Erythroblast (primary cell): ENCODE data around the gene CAPZA2.

Experiments
- DNase-seq, 2 experiments: peaks; one replicate each; lab custom pipeline; 2025; lab: John Stamatoyannopoulos, UW
- GATA1 ChIP-seq: IDR thresholded peaks from 2 replicates; pipeline ENCODE4 v1.6.1; 2011; ENCODE audit warnings: low read depth, mild to moderate bottlenecking, control low read depth, low read length, moderate library complexity
- POLR2A ChIP-seq: IDR thresholded peaks from 2 replicates; pipeline ENCODE4 v1.6.1; 2011; ENCODE audit warnings: mild to moderate bottlenecking, low read length

The CAPZA2 gene

GRCh38 chr7:116840256-116840655, 22.1 kb upstream of the CAPZA2 start:
- DNase-seq: peak in 1 of 2 experiments; percentile 45
- TF ChIP-seq POLR2A (no peak), GATA1 (no peak)

GRCh38 chr7:116842371-116842770, 20.0 kb upstream of the CAPZA2 start:
- no peak for DNase-seq
- TF ChIP-seq GATA1: no peak
- TF ChIP-seq POLR2A: no peak

- DNase-seq: no peak
- TF ChIP-seq POLR2A (no peak), GATA1 (no peak)
These were observed 19.0 kb upstream of the CAPZA2 start for GRCh38 chr7:116843378-116843777.

- no peak for DNase-seq
- no peak for TF ChIP-seq POLR2A
- no peak for TF ChIP-seq GATA1
These were observed 11.2 kb upstream of the CAPZA2 start for GRCh38 chr7:116851175-116851574.

- TF ChIP-seq POLR2A: no peak
- no peak for TF ChIP-seq GATA1
- no peak for DNase-seq
These were observed 10.7 kb upstream of the CAPZA2 start for GRCh38 chr7:116851671-116852070.

- no peak for TF ChIP-seq POLR2A
- no peak for DNase-seq
These were observed 8.3 kb upstream of the CAPZA2 start for GRCh38 chr7:116854132-116854531.

- no peak for DNase-seq
- no peak for TF ChIP-seq GATA1
- TF ChIP-seq POLR2A: no peak
These were observed 5.3 kb upstream of the CAPZA2 start for GRCh38 chr7:116857052-116857451.

GRCh38 chr7:116859323-116859722, 3.1 kb upstream of the CAPZA2 start:
- no peak for DNase-seq
- no peak for TF ChIP-seq POLR2A
- TF ChIP-seq GATA1: no peak

GRCh38 chr7:116861717-116862116, 670 bp upstream of the CAPZA2 start:
- no peak for TF ChIP-seq POLR2A
- no peak for TF ChIP-seq GATA1

GRCh38 chr7:116862951-116863670, 724 bp downstream of the CAPZA2 start:
- no peak for TF ChIP-seq GATA1
- DNase-seq: peak; percentile 60 to 74

More at GRCh38 chr7:116861717-116862116, 670 bp upstream of the CAPZA2 start:
- no peak for DNase-seq

GRCh38 chr7:116863936-116864500, 1.6 kb downstream of the CAPZA2 start:
- peak; percentile 64 to 77 for DNase-seq
- TF ChIP-seq POLR2A: peak; percentile 28
- TF ChIP-seq GATA1: no peak

- TF ChIP-seq GATA1 (no peak), POLR2A (no peak)
- DNase-seq: no peak
These were observed 8.8 kb downstream of the CAPZA2 start for GRCh38 chr7:116871061-116871700.

- no peak for TF ChIP-seq POLR2A
- TF ChIP-seq GATA1: no peak
- no peak for DNase-seq
These were observed 9.6 kb downstream of the CAPZA2 start for GRCh38 chr7:116872026-116872425.

GRCh38 chr7:116873619-116874018, 11.2 kb downstream of the CAPZA2 start:
- TF ChIP-seq POLR2A: no peak
- TF ChIP-seq GATA1: no peak
- no peak for DNase-seq
